ENCODE measurements around the gene MFSD1. TPM values are rescaled to one million over a fixed set of nuclear protein-coding genes. Genes with fewer than 3 reads are reported as not detected.
"Not testable (repeated sequence)": the region's sequence is repeated elsewhere in the genome, so short reads cannot be mapped to it uniquely, and the experiment has no call there.

The MFSD1 gene
- total and polyA plus RNA-seq, 2 donors (not counting 1 experiment from before 2014, with no cell fraction given): 16.4 to 31.8 TPM

- not testable (repeated sequence) for H3K9me3 Mint-ChIP-seq (ENCODE audit: insufficient read depth); H3K4me1 Mint-ChIP-seq; H2AFZ ChIP-seq (ENCODE audit: insufficient read depth, low read depth, low read length, poor library complexity, severe bottlenecking); H3K27me3 Mint-ChIP-seq; H3K4me3 Mint-ChIP-seq; H4K20me1 ChIP-seq (ENCODE audit: control insufficient read depth, insufficient read depth, low read length, poor library complexity, severe bottlenecking); DNase-seq; H3K27ac ChIP-seq (ENCODE audit: low read length in 2 of 2); H3K4me1 ChIP-seq (ENCODE audit: control insufficient read depth in 2 of 2, insufficient read depth in 2 of 2, low read length in 2 of 2); H3K9me3 ChIP-seq (ENCODE audit: control extremely low read depth in 1 of 3, control insufficient read depth in 2 of 3, insufficient read depth in 1 of 3, low read length in 2 of 3); ATAC-seq (ENCODE audit: low read depth); H3K79me2 ChIP-seq (ENCODE audit: control insufficient read depth, insufficient read depth, low read length); H3K9ac ChIP-seq (ENCODE audit: low read length); H3K27ac Mint-ChIP-seq; H3K4me3 ChIP-seq (ENCODE audit: control extremely low read depth in 1 of 5, extremely low read depth in 1 of 5, insufficient read depth in 1 of 5, low read depth in 2 of 5, low read length in 4 of 5); H3K27me3 ChIP-seq (replicated peaks in 1 of 4; ENCODE audit: control extremely low read depth in 1 of 4, control insufficient read depth in 3 of 4, insufficient read depth in 4 of 4, low read length in 3 of 4); H3K36me3 ChIP-seq (replicated peaks in 1 of 2; ENCODE audit: control extremely low read depth in 1 of 2, control insufficient read depth in 1 of 2, extremely low read depth in 1 of 2, insufficient read depth in 2 of 2, low read length in 1 of 2)
- POLR2A ChIA-PET: interaction anchor here (0.8 kb wide), 1 partner anchor 11 kb away, joined by 4 read pairs; the partner anchor contains the start of gene MFSD1
- CTCF ChIA-PET: interaction anchor here (0.8 to 8.6 kb wide), 14 partner anchors 10 to 1184 kb away, joined by 3 to 122 read pairs (median 3); partner anchors contain the start of genes GFM1 and MFSD1
- peak overlapping the region; percentile 61 for H3K4me2 ChIP-seq (replicated peaks; ENCODE audit: low read depth, low read length, poor library complexity, severe bottlenecking)
- no CpG with 5 or more reads among the region's 1 CpG for WGBS (ENCODE audit: insufficient coverage)
- intact Hi-C loops (cut with micrococcal nuclease): loop anchor here (1.0 to 5.0 kb wide), 5 partner anchors 10 to 1174 kb away; partner anchors contain the start of gene LXN
- TF ChIP-seq CTCF (IDR thresholded peaks at IDR 0.05): peak; percentile 56
Observed at GRCh38 chr3:158791590-158791920, 10.3 kb upstream of the MFSD1 start.

- intact Hi-C loops (cut with micrococcal nuclease): loop anchor here (5.0 kb wide), 2 partner anchors 135 to 1175 kb away; no protein-coding TSS in a partner anchor
- H3K27me3 ChIP-seq (replicated peaks in 1 of 4; ENCODE audit: control extremely low read depth in 1 of 4, control insufficient read depth in 3 of 4, insufficient read depth in 4 of 4, low read length in 3 of 4): no peaks in the 10 kb centered on the region
- no peaks in the 10 kb centered on the region for H4K20me1 ChIP-seq (ENCODE audit: control insufficient read depth, insufficient read depth, low read length, poor library complexity, severe bottlenecking)
- peaks cover 5 to 7% of the 10 kb centered on the region in 2 donors for H3K4me1 ChIP-seq (ENCODE audit: control insufficient read depth in 2 of 2, insufficient read depth in 2 of 2, low read length in 2 of 2)
- POLR2A ChIA-PET: no interaction called here
- H3K9ac ChIP-seq (ENCODE audit: low read length): no peak overlapping the region
- H3K9me3 ChIP-seq (ENCODE audit: control extremely low read depth in 1 of 3, control insufficient read depth in 2 of 3, insufficient read depth in 1 of 3, low read length in 2 of 3): peaks cover 2 to 5% (median 5%) of the 10 kb centered on the region in 3 donors
- no peaks in the 10 kb centered on the region for H3K36me3 ChIP-seq (replicated peaks in 1 of 2; ENCODE audit: control extremely low read depth in 1 of 2, control insufficient read depth in 1 of 2, extremely low read depth in 1 of 2, insufficient read depth in 2 of 2, low read length in 1 of 2)
- Mint-ChIP-seq H3K27me3 (peaks cover 4% of the 10 kb centered on the region), H3K4me1 (peaks cover 3% of the 10 kb centered on the region), H3K4me3 (no peak overlapping the region), H3K9me3 (ENCODE audit: insufficient read depth) (no peaks in the 10 kb centered on the region), H3K27ac (no peak overlapping the region)
- no peak for ATAC-seq (ENCODE audit: low read depth)
- no peak overlapping the region for H3K27ac ChIP-seq (ENCODE audit: low read length in 2 of 2)
- H3K4me3 ChIP-seq (ENCODE audit: control extremely low read depth in 1 of 5, extremely low read depth in 1 of 5, insufficient read depth in 1 of 5, low read depth in 2 of 5, low read length in 4 of 5): no peak overlapping the region
- CTCF ChIA-PET: interaction anchor here (1.2 to 8.6 kb wide), 3 partner anchors 19 to 133 kb away, joined by 3 to 122 read pairs (median 3); no protein-coding TSS in a partner anchor
- no peak overlapping the region for H2AFZ ChIP-seq (ENCODE audit: insufficient read depth, low read depth, low read length, poor library complexity, severe bottlenecking)
- WGBS (ENCODE audit: insufficient coverage): 100% methylated on average over 1 of the region's 8 CpGs
- no peak for TF ChIP-seq CTCF (IDR thresholded peaks at IDR 0.05)
- no peak for TF ChIP-seq EZH2 (IDR thresholded peaks at IDR 0.05; ENCODE audit: borderline replicate concordance, insufficient read depth, low read depth, low read length, poor library complexity, severe bottlenecking)
- no peaks in the 10 kb centered on the region for H3K79me2 ChIP-seq (ENCODE audit: control insufficient read depth, insufficient read depth, low read length)
- no peak for DNase-seq
- H3K4me2 ChIP-seq (replicated peaks; ENCODE audit: low read depth, low read length, poor library complexity, severe bottlenecking): no peak overlapping the region
Observed at GRCh38 chr3:158792709-158793108, 9.1 kb upstream of the MFSD1 start.
